Progenitor cell of endocrine pancreas (in vitro differentiated cells): ENCODE measurements around the gene ADARB2. TPM values are rescaled to one million over a fixed set of nuclear protein-coding genes. Genes with fewer than 3 reads are reported as not detected.

ENCODE experiments used
- DNase-seq: peaks from one replicate; pipeline ENCODE4 v3.0.0; 2021; ENCODE audit warnings: low spot score; ENCODE audit not compliant: unreplicated experiment
- H3K27ac Mint-ChIP-seq: 2 replicates; pipeline ENCODE4 v1.8.0; 2021; ENCODE audit warnings: mild to moderate bottlenecking, moderate library complexity, mixed read lengths
- H3K27me3 Mint-ChIP-seq: 2 replicates; pipeline ENCODE4 v1.8.0; 2021; ENCODE audit warnings: mixed read lengths
- H3K36me3 Mint-ChIP-seq: 2 replicates; pipeline ENCODE4 v1.8.0; 2022; ENCODE audit warnings: mixed read lengths; ENCODE audit not compliant: insufficient read depth
- H3K4me1 Mint-ChIP-seq: 2 replicates; pipeline ENCODE4 v1.8.0; 2021; ENCODE audit warnings: low read depth, mixed read lengths
- H3K4me3 Mint-ChIP-seq: 2 replicates; pipeline ENCODE4 v1.8.0; 2021; ENCODE audit warnings: low read depth, mild to moderate bottlenecking, moderate library complexity, mixed read lengths
- H3K9me3 Mint-ChIP-seq: 2 replicates; pipeline ENCODE4 v1.8.0; 2021; ENCODE audit warnings: low read depth, mixed read lengths
- total RNA-seq: library from RNA; stranded (reverse); gene quantifications from 2 replicates; pipeline ENCODE4 v1.2.1, GENCODE V29; 2021
- TF ChIP-seq, protein P1 (sequence below): fragments of 200-600 bp; sonication (generic); IDR thresholded peaks from one replicate; pipeline ENCODE4 v1.5.0; 2021; ENCODE audit warnings: antibody characterized with exemption, mild to moderate bottlenecking; ENCODE audit not compliant: unreplicated experiment

The ADARB2 gene
- total RNA-seq, 1 donor from 2014 or later = 1.3 TPM

DNA sequence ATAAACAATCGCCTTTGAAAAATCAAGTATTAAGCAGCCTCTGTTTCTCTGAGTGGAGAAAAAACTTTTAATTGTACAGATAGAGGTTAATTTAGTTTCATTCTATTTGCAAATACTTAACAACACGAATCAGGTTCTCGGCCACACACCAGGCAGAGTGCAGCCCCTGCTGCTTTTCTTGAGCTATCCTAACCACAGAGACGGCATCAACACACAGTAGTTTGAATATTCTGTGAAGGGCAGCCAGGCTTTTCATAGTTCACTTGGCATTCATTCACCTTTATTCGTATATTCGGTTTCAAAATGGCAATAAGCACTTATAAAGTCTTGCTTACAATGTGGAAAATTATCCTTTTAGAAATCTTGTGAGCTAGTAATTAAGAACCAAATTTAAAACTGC lies 5.7 kb downstream of the ADARB2 start:
- Mint-ChIP-seq H3K4me1 (peaks cover 7% of the 10 kb centered on the region), H3K27ac (no peak overlapping the region), H3K9me3 (no peaks in the 10 kb centered on the region), H3K27me3 (peaks cover 62% of the 10 kb centered on the region), H3K36me3 (no peaks in the 10 kb centered on the region), H3K4me3 (no peak overlapping the region)
- TF ChIP-seq, protein P1, sequence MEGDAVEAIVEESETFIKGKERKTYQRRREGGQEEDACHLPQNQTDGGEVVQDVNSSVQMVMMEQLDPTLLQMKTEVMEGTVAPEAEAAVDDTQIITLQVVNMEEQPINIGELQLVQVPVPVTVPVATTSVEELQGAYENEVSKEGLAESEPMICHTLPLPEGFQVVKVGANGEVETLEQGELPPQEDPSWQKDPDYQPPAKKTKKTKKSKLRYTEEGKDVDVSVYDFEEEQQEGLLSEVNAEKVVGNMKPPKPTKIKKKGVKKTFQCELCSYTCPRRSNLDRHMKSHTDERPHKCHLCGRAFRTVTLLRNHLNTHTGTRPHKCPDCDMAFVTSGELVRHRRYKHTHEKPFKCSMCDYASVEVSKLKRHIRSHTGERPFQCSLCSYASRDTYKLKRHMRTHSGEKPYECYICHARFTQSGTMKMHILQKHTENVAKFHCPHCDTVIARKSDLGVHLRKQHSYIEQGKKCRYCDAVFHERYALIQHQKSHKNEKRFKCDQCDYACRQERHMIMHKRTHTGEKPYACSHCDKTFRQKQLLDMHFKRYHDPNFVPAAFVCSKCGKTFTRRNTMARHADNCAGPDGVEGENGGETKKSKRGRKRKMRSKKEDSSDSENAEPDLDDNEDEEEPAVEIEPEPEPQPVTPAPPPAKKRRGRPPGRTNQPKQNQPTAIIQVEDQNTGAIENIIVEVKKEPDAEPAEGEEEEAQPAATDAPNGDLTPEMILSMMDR = no peak
- DNase-seq = no peak

DNA sequence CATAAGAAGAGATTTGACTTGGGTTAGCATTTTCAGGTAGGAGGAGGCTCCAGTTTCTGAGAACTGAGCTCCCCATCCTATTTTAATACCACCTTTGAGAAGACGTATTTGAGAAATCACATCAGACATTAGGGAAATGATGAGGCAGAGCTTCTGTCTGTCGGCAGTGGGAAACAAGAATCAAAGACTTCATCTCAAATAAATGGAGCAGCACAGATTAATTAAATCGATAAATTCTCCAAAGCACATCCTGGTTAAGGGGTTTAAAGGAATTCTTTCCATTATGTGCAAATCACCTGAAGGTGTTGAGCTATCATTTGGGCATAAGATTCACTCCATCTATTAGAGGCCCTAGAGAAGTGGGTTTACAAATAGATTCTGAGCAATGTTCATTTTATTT lies 7.6 kb downstream of the ADARB2 start:
- peaks cover 2% of the 10 kb centered on the region for H3K4me1 Mint-ChIP-seq
- TF ChIP-seq, protein P1 = no peak
- H3K36me3 Mint-ChIP-seq = no peaks in the 10 kb centered on the region
- peaks cover 48% of the 10 kb centered on the region for H3K27me3 Mint-ChIP-seq
- DNase-seq = no peak
- H3K4me3 Mint-ChIP-seq = no peak overlapping the region
- no peak overlapping the region for H3K27ac Mint-ChIP-seq
- no peaks in the 10 kb centered on the region for H3K9me3 Mint-ChIP-seq

DNA sequence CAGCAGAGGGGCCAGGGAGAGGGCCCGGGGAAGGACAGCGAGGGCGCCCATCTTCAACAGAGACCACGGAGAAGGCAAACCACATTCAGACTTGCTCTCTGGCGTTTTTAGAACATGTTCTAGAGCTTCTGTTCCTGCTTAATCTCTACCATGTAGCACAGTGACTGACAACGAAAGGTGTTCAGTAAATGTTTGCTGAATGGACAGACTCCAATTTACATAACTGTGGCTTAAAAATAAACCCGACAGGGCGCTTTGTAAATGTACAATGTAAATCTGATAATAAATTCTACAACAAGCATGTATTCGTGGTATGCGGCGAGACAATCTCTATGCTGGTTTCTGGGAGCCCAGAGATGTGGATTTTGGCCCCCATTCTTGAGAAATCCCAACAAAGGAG lies 10.5 kb downstream of the ADARB2 start:
- Mint-ChIP-seq H3K36me3 (no peaks in the 10 kb centered on the region), H3K4me3 (no peak overlapping the region), H3K27me3 (peaks cover 22% of the 10 kb centered on the region), H3K4me1 (no peaks in the 10 kb centered on the region), H3K9me3 (no peaks in the 10 kb centered on the region), H3K27ac (no peak overlapping the region)
- TF ChIP-seq, protein P1 = no peak
- DNase-seq = no peak

DNA sequence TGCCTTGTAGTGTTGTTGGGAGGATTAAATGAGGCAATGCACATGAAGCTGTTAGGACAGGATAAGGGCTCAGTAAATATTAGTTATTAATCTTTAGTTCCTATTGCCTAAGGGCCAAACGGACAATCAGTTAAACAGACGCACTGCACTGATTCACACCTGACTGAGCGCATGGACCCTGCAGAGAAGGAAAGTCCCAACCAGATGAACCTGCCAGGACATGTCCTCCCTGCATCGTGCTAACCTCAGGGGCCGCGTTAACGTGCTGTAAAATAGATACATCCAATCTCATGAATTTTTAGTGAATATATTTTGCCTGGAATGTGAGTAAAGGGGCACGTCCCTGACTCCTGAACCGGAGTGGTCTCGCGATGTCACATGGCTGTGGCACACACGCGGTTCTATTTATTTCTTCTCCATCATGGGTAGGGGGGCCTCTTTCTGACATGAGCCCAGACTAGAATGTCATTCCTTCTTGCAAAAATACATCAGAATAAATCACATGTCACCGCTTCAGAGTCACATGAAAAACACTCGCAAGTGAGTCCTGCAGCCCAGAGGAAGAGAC lies 12.3 kb downstream of the ADARB2 start:
- Mint-ChIP-seq H3K27ac (no peak overlapping the region), H3K36me3 (no peaks in the 10 kb centered on the region), H3K9me3 (no peaks in the 10 kb centered on the region), H3K4me3 (no peak overlapping the region), H3K27me3 (peaks cover 9% of the 10 kb centered on the region), H3K4me1 (no peaks in the 10 kb centered on the region)
- TF ChIP-seq, protein P1 = no peak
- no peak for DNase-seq

DNA sequence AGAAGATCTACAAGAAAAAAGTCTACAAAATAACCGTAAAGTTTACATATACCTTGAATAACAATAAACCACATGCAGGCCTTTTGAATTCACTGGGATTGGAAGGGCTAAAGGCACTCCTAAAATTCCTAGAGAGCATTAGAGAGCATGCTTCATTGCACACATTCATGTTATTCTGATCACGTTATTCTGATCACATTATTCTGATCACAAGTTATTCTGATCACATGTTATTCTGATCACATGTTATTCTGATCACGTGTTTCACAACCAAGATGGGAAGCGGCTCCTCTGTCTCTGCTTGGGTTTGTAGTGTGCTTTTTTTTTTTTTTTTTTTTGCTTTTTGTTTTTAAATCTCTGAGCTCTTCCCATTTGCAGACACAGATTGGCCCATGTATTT lies 20.5 kb downstream of the ADARB2 start:
- Mint-ChIP-seq H3K27me3 (peaks cover 17% of the 10 kb centered on the region), H3K27ac (no peak overlapping the region)

More for the DNA sequence above, 20.5 kb downstream of the ADARB2 start:
- Mint-ChIP-seq H3K4me1 (peaks cover 3% of the 10 kb centered on the region), H3K4me3 (no peak overlapping the region), H3K9me3 (no peaks in the 10 kb centered on the region), H3K36me3 (no peaks in the 10 kb centered on the region)
- TF ChIP-seq, protein P1 = no peak
- DNase-seq = no peak
